GM18511 (cell line): ENCODE results near the gene ZNF805.
"Not testable (repeated sequence)": the region's sequence is repeated elsewhere in the genome, so short reads cannot be mapped to it uniquely, and the experiment has no call there.

Source experiments
- ATAC-seq: cut with Tn5 transposase; IDR thresholded peaks from one replicate; pipeline ENCODE4 v1.9.1; 2021; ENCODE audit warnings: mild to moderate bottlenecking, moderate library complexity; ENCODE audit not compliant: unreplicated experiment

Gene ZNF805

GRCh38 chr19:57240311-57241090 is at the start of gene ZNF805:
TSS of gene ZNF805 (plus strand) at chr19:57240632. CDS start at chr19:57240892, 260 bp downstream.
- ATAC-seq, result peak; percentile 97

- peak; percentile 96 for ATAC-seq
These were observed 49.0 kb upstream of the ZNF805 start, which contains the start of gene ZNF264 for GRCh38 chr19:57191141-57192076. TSS of gene ZNF264 (plus strand) at chr19:57191500. CDS start at chr19:57191914, 414 bp downstream.

GRCh38 chr19:57192077-57192420 is 48.4 kb upstream of the ZNF805 start:
- peak; percentile 22 for ATAC-seq

GRCh38 chr19:57192993-57193392 is 47.4 kb upstream of the ZNF805 start:
- no peak for ATAC-seq

- ATAC-seq, result not testable (repeated sequence)
These were observed 42.6 kb upstream of the ZNF805 start for GRCh38 chr19:57197874-57198273.

GRCh38 chr19:57202160-57202559 is 38.3 kb upstream of the ZNF805 start:
- no peak for ATAC-seq

- no peak for ATAC-seq
These were observed 30.1 kb upstream of the ZNF805 start for GRCh38 chr19:57210381-57210780.

GRCh38 chr19:57212109-57212508 is 28.3 kb upstream of the ZNF805 start:
- ATAC-seq, result no peak

GRCh38 chr19:57227502-57227901 is 12.9 kb upstream of the ZNF805 start:
- no peak for ATAC-seq

GRCh38 chr19:57231686-57232085 is 8.7 kb upstream of the ZNF805 start:
- no peak for ATAC-seq

- ATAC-seq, result no peak
These were observed 7.2 kb upstream of the ZNF805 start for GRCh38 chr19:57233207-57233606.

GRCh38 chr19:57239982-57240310 is 486 bp upstream of the ZNF805 start:
- peak; percentile 29 for ATAC-seq

- ATAC-seq, result no peak
These were observed 744 bp downstream of the ZNF805 start for GRCh38 chr19:57241176-57241575.

GRCh38 chr19:57242821-57243220 is 2.4 kb downstream of the ZNF805 start:
- no peak for ATAC-seq

- no peak for ATAC-seq
These were observed 4.1 kb downstream of the ZNF805 start for GRCh38 chr19:57244513-57244912.

- ATAC-seq, result no peak
These were observed 4.6 kb downstream of the ZNF805 start for GRCh38 chr19:57245066-57245465.

- ATAC-seq, result no peak
These were observed 5.5 kb downstream of the ZNF805 start for GRCh38 chr19:57245959-57246358.

- ATAC-seq, result no peak
These were observed 8.2 kb downstream of the ZNF805 start for GRCh38 chr19:57248646-57249045.

GRCh38 chr19:57249329-57249728 is 8.9 kb downstream of the ZNF805 start:
- no peak for ATAC-seq

GRCh38 chr19:57253767-57254166 is 13.3 kb downstream of the ZNF805 start:
- not testable (repeated sequence) for ATAC-seq

- no peak for ATAC-seq
These were observed 21.6 kb downstream of the ZNF805 start for GRCh38 chr19:57262044-57262443.

GRCh38 chr19:57263244-57263741 is 22.9 kb downstream of the ZNF805 start:
- no peak for ATAC-seq
